ENCODE results near the gene IL19. TPM values are rescaled to one million over a fixed set of nuclear protein-coding genes. Genes with fewer than 3 reads are reported as not detected.

The IL19 gene, protein sequence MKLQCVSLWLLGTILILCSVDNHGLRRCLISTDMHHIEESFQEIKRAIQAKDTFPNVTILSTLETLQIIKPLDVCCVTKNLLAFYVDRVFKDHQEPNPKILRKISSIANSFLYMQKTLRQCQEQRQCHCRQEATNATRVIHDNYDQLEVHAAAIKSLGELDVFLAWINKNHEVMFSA
- total RNA-seq (2022; extraction: Qiagen RNA extraction): 0.06 TPM in 1 of 5 replicates, not detected in the others

DNA sequence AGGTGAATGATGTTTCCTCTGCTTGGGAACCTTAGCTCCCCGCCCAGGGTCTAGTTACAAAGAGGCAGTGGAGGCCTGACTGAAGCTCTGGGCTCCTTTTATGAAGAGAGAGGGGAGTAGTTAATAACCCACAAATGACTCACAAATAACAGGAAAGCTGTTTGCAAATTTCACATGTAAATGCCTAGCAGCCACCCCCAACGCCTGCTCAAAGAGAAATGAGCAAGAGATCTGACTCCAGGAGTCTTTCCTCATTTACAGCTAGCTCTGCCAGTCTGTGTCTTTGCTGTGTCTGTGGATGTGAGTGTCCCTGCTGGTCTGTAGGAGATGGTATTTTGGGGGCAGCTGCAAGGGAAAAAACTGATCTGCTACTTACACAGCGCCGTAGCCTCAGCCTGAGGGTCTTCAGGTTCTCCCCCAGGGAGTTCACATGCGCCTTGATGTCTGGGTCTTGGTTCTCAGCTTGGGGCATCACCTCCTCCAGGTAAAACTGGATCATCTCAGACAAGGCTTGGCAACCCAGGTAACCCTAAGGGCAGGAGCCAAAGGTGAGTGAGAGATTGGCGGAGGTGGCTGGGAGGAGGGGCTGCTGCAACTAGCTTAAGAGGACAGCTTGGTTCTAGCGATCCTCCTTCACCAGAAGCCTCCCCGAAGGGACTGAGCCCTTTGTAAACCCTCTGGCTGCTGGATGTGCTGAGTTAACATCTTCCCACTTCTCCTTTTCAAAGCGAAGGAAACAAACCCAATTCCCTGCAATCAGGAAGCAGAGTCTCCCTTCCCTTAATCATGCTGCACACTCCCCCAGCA lies at the start of gene IL19:
IL19 (plus strand) TSS at position 243 of the 807 bp plus-strand sequence. CDS start 65,890 bp downstream, outside the sequence.

GRCh38 chr1:206772243-206772937 lies 1.8 kb downstream of the IL19 start, which contains the start of gene IL10:
Gene IL10 (minus strand): TSS chr1:206772494. CDS start chr1:206772435, 59 bp downstream.

DNA sequence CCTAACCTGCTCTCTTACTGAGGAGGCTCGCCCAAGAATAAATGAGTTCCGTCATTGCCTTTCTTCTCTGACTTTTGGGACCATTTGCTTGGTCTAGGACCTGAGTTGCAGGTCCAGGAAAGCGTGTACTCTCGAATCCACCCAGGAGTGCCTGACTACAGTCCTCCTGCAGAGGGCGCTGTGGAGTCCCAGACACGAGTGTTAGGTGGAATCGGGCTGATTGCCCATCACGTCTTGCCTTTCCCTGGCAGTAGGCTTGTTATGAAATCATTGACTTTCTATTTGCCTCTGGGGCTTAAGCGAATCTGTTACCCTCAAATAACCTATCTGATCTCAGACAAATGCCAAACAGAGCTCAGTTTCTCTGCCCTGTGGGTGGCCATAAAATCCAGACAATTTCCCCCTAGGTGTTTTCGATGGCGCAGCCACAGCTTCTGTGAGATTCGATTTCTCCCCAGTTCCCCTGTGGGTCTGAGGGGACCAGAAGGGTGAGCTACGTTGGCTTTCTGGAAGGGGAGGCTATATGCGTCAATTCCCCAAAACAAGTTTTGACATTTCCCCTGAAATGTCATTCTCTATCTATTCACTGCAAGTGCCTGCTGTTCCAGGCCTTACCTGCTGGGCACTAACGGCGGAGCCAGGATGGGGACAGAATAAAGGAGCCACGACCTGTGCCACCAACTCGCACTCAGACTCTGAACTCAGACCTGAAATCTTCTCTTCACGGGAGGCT lies 94.5 kb downstream of the IL19 start, which contains the start of gene IL20:
IL20 (plus strand) TSS at position 685 of the 733 bp plus-strand sequence. CDS start 230 bp downstream, outside the sequence.

Other genes starting within 250 kb of the IL19 start
- 33.8 to 35.5 TPM (median 34.5 TPM) in 5 replicates for gene EIF2D, start 158.3 kb upstream of the IL19 start, total RNA-seq (2022; extraction: Qiagen RNA extraction)
- gene DYRK3, start 135.2 kb upstream of the IL19 start, total RNA-seq (2022; extraction: Qiagen RNA extraction): 10.3 to 12.9 TPM (median 11.1 TPM) in 5 replicates
- gene MAPKAPK2, start 85.9 kb upstream of the IL19 start, total RNA-seq (2022; extraction: Qiagen RNA extraction): 86.5 to 112 TPM (median 108 TPM) in 5 replicates
- not detected in 5 replicates for gene IL10, start 1.7 kb downstream of the IL19 start, total RNA-seq (2022; extraction: Qiagen RNA extraction)
- not detected in 5 replicates for gene IL20, start 94.8 kb downstream of the IL19 start, total RNA-seq (2022; extraction: Qiagen RNA extraction)
- gene IL24, start 126.7 kb downstream of the IL19 start, total RNA-seq (2022; extraction: Qiagen RNA extraction): 0.25 to 0.50 TPM (median 0.39 TPM) in 5 replicates
- gene FCMR, start 151.2 kb downstream of the IL19 start, total RNA-seq (2022; extraction: Qiagen RNA extraction): 5.0 to 6.0 TPM (median 5.3 TPM) in 5 replicates
- gene PIGR, start 175.7 kb downstream of the IL19 start, total RNA-seq (2022; extraction: Qiagen RNA extraction): not detected in 5 replicates
- 0.07 to 0.08 TPM in 2 of 5 replicates, not detected in the others for gene FCAMR, start 199.7 kb downstream of the IL19 start, total RNA-seq (2022; extraction: Qiagen RNA extraction)

Measured in A549 treated with dexamethasone at 1 μM for 4 hours (cell line).